Esophagus (tissue), 2 donors: Measurements from ENCODE around the gene HPCAL1. TPM values are rescaled to one million over a fixed set of nuclear protein-coding genes. Genes with fewer than 3 reads are reported as not detected.

Experiments used
- H3K27ac ChIP-seq, 2 donors: one replicate each; pipeline ENCODE4 v1.5.1; 2013; ENCODE audit warnings: low read depth in 2 of 2, mild to moderate bottlenecking in 2 of 2, inconsistent platforms in 1 of 2, low read length in 1 of 2, moderate library complexity in 1 of 2
- H3K27me3 ChIP-seq, 2 donors: one replicate each; pipeline ENCODE4 v1.6.1; 2013; ENCODE audit warnings: low read length in 2 of 2, control low read depth in 1 of 2, mild to moderate bottlenecking in 1 of 2; ENCODE audit not compliant: insufficient read depth in 2 of 2, control insufficient read depth in 1 of 2
- H3K36me3 ChIP-seq, 2 donors: one replicate each; pipeline ENCODE4 v1.6.1; 2013; ENCODE audit warnings: low read length in 1 of 2; ENCODE audit not compliant: control insufficient read depth in 2 of 2, insufficient read depth in 2 of 2
- H3K4me1 ChIP-seq, 2 donors: one replicate each; pipeline ENCODE4 v1.6.1; 2013; ENCODE audit warnings: low read length in 1 of 2; ENCODE audit not compliant: control insufficient read depth in 2 of 2, insufficient read depth in 2 of 2
- H3K4me3 ChIP-seq, 2 donors: one replicate each; pipeline ENCODE4 v1.5.1; 2013; ENCODE audit warnings: low read length in 2 of 2, mild to moderate bottlenecking in 2 of 2, low read depth in 1 of 2, moderate library complexity in 1 of 2
- H3K9me3 ChIP-seq, 2 donors: one replicate each; pipeline ENCODE4 v1.6.1; 2013; ENCODE audit warnings: mild to moderate bottlenecking in 2 of 2, low read depth in 1 of 2, low read length in 1 of 2, moderate library complexity in 1 of 2; ENCODE audit not compliant: control insufficient read depth in 2 of 2, insufficient read depth in 1 of 2
- WGBS, 2 donors: extraction: QIAGEN DNeasy Blood & Tissue Kit; methylation state at CpG; one replicate each; pipeline ENCODE4 v1.1.7; 2013; 5-methylcytosine and 5-hydroxymethylcytosine counted together
- polyA plus RNA-seq, 2 donors: library from polyadenylated mRNA; stranded (reverse); fragments of 200-250 nt; gene quantifications; one replicate each; pipeline ENCODE4 v1.2.3, GENCODE V29; 2013
- donor health status: healthy with polysubstance abuse.
- donor health status: Bipolar disorder and iron deficiency.

Gene HPCAL1
- polyA plus RNA-seq, 2 donors = 6.2 to 13.2 TPM

GRCh38 chr2:10378189-10378588 lies 75.5 kb downstream of the HPCAL1 start:
- Histone ChIP-seq H3K27ac (no peak overlapping the region), H3K4me1 (peaks cover 0 to 4% of the 10 kb centered on the region in 2 donors), H3K27me3 (no peaks in the 10 kb centered on the region), H3K9me3 (no peaks in the 10 kb centered on the region), H3K4me3 (no peak overlapping the region), H3K36me3 (no peaks in the 10 kb centered on the region)
- WGBS, 2 donors = 62 to 74% methylated on average over 7 of the region's 7 CpGs

- WGBS, 2 donors = 76 to 81% methylated on average over 9 of the region's 9 CpGs
- Histone ChIP-seq H3K9me3 (no peaks in the 10 kb centered on the region), H3K27me3 (no peaks in the 10 kb centered on the region), H3K27ac (no peak overlapping the region), H3K4me1 (peaks cover 0 to 4% of the 10 kb centered on the region in 2 donors), H3K4me3 (no peak overlapping the region), H3K36me3 (no peaks in the 10 kb centered on the region)
Observed at GRCh38 chr2:10380048-10380926, 77.6 kb downstream of the HPCAL1 start.

GRCh38 chr2:10381997-10382353 lies 79.3 kb downstream of the HPCAL1 start:
- no peak overlapping the region for H3K4me3 ChIP-seq
- H3K27ac ChIP-seq = no peak overlapping the region
- no peaks in the 10 kb centered on the region for H3K9me3 ChIP-seq
- no peaks in the 10 kb centered on the region for H3K27me3 ChIP-seq
- peaks cover 0 to 4% of the 10 kb centered on the region in 2 donors for H3K4me1 ChIP-seq
- WGBS, 2 donors = 80 to 83% methylated on average over 3 of the region's 3 CpGs
- no peaks in the 10 kb centered on the region for H3K36me3 ChIP-seq

- Histone ChIP-seq H3K4me1 (peaks cover 0 to 4% of the 10 kb centered on the region in 2 donors), H3K9me3 (no peaks in the 10 kb centered on the region), H3K4me3 (no peak overlapping the region), H3K27ac (no peak overlapping the region), H3K36me3 (peaks cover 0 to under 1% of the 10 kb centered on the region in 2 donors), H3K27me3 (no peaks in the 10 kb centered on the region)
- 37 to 54% methylated on average over 18 of the region's 18 CpGs for WGBS, 2 donors
Observed at GRCh38 chr2:10382354-10383061, 79.8 kb downstream of the HPCAL1 start.

- Histone ChIP-seq H3K27ac (no peak overlapping the region), H3K36me3 (peaks cover 0 to 1% of the 10 kb centered on the region in 2 donors), H3K4me1 (peaks cover 0 to 7% of the 10 kb centered on the region in 2 donors), H3K27me3 (no peaks in the 10 kb centered on the region), H3K4me3 (no peak overlapping the region), H3K9me3 (no peaks in the 10 kb centered on the region)
- WGBS, 2 donors = 63 to 72% methylated on average over 8 of the region's 8 CpGs
Observed at GRCh38 chr2:10383960-10384734, 81.4 kb downstream of the HPCAL1 start.

- Histone ChIP-seq H3K27me3 (no peaks in the 10 kb centered on the region), H3K4me1 (peaks cover 3 to 5% of the 10 kb centered on the region in 2 donors), H3K4me3 (no peak overlapping the region), H3K27ac (no peak overlapping the region), H3K36me3 (peaks cover 0 to 1% of the 10 kb centered on the region in 2 donors), H3K9me3 (no peaks in the 10 kb centered on the region)
- WGBS, 2 donors = 87 to 93% methylated on average over 17 of the region's 17 CpGs
Observed at GRCh38 chr2:10385501-10385900, 82.8 kb downstream of the HPCAL1 start.

- WGBS, 2 donors = 70 to 86% methylated on average over 11 of the region's 11 CpGs
- peaks cover 0 to 1% of the 10 kb centered on the region in 2 donors for H3K36me3 ChIP-seq
- no peak overlapping the region for H3K27ac ChIP-seq
- no peak overlapping the region for H3K4me3 ChIP-seq
- H3K9me3 ChIP-seq = no peaks in the 10 kb centered on the region
- H3K27me3 ChIP-seq = no peaks in the 10 kb centered on the region
- peaks cover 3 to 4% of the 10 kb centered on the region in 2 donors for H3K4me1 ChIP-seq
Observed at GRCh38 chr2:10385933-10386773, 83.4 kb downstream of the HPCAL1 start.

- Histone ChIP-seq H3K4me1 (peaks cover 3 to 4% of the 10 kb centered on the region in 2 donors), H3K27ac (no peak overlapping the region)
Observed at GRCh38 chr2:10387033-10387432, 84.3 kb downstream of the HPCAL1 start.

More at GRCh38 chr2:10387033-10387432, 84.3 kb downstream of the HPCAL1 start:
- Histone ChIP-seq H3K36me3 (peaks cover 0 to 1% of the 10 kb centered on the region in 2 donors), H3K4me3 (no peak overlapping the region), H3K27me3 (no peaks in the 10 kb centered on the region), H3K9me3 (no peaks in the 10 kb centered on the region)
- 82 to 83% methylated on average over 14 of the region's 14 CpGs for WGBS, 2 donors
